Femur (tissue), 1 donor: Measurements from ENCODE around the gene ATXN1L.
"Not testable (repeated sequence)": the region's sequence is repeated elsewhere in the genome, so short reads cannot be mapped to it uniquely, and the experiment has no call there.

Source experiments
- DNase-seq: peaks from one replicate; pipeline ENCODE4 v3.0.0-alpha.2; 2017

The ATXN1L gene, protein sequence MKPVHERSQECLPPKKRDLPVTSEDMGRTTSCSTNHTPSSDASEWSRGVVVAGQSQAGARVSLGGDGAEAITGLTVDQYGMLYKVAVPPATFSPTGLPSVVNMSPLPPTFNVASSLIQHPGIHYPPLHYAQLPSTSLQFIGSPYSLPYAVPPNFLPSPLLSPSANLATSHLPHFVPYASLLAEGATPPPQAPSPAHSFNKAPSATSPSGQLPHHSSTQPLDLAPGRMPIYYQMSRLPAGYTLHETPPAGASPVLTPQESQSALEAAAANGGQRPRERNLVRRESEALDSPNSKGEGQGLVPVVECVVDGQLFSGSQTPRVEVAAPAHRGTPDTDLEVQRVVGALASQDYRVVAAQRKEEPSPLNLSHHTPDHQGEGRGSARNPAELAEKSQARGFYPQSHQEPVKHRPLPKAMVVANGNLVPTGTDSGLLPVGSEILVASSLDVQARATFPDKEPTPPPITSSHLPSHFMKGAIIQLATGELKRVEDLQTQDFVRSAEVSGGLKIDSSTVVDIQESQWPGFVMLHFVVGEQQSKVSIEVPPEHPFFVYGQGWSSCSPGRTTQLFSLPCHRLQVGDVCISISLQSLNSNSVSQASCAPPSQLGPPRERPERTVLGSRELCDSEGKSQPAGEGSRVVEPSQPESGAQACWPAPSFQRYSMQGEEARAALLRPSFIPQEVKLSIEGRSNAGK

DNA sequence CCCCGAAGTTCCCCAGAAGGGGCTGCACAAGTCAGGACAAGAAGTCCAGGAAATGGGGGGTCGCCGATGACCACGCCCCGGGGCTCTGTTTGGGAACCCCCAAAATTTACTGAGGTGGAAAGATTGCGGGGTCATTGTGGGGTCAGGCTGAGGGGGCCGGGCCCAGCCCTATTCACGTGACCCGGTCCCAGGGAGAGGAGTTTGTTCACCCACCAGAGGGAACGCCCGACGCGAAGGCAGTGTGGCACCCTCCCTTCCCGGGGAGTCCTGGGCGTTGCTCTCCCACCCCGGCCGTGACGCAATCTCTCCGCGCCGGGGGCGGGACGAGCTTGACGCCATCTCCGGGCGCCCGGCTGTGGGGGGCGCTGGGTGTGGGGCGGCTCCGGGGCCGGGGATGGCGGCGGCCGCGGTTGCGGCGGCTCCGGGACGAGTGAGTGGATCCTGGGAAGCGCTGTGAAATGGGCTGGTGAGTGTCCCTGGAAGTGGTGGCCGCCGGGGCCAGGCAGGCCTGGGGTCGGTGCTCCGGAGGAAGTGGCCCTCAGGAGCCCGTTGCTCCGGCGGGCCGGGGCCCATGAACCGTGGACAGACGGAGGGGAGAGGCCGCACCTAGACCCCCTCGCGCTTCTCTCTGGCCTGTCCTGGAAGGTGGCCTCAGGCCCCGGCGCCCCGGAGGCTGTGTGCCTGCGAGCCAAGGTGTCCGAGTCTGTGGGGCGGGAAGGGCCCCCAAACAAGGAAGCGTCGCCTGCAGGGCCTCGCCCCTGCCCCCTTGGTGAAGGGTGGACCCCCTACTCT, at the start of gene ATXN1L:
TSS of gene ATXN1L (plus strand) at position 338 of the 792 bp plus-strand sequence. CDS start 3,765 bp downstream, outside the sequence.
- peak; percentile 95 for DNase-seq

DNA sequence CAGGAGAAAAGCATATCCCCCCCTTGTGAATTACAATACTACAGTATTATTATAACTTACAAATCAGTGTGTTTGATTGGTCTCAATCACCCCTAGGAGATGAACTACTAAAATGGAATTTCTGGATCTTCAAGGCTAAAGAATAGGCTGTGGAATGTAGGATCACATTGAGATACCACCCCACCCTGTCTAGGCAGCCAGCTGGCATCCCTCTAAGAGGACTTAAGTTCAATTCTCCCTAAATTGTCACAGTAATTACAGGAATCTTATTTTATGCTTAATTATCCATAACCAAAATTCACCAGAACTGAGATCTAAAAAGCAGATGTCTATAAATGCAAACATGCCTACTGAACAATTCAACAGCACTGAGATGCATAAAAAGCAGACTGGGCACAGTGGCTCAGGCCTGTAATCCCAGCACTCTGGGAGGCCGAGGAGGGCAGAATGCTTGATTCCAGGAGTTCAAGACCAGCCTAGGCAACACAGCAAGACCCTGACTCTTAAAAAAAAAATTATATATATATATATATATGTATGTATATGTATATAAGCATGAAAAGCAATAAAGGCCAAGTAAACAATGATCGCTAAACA, 49.2 kb upstream of the ATXN1L start:
- no peak for DNase-seq

DNA sequence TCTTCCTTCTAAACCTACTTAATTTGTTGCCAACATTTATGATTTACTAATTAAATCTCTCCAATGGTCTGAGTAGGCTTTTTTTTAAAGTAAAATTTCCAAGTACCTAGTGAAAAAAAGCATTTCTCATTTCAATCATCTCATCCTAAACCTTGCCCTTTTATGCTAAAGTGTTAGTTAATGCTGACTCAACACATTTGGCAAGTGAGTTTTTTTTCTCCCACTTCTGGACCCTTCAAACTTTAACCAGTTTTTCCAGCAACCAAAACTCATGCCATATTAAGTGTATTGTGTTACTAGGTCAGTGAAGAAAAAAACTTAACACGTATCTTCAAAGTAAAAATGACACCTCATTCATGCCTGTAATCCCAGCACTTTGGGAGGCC, 42.5 kb upstream of the ATXN1L start:
- no peak for DNase-seq

DNA sequence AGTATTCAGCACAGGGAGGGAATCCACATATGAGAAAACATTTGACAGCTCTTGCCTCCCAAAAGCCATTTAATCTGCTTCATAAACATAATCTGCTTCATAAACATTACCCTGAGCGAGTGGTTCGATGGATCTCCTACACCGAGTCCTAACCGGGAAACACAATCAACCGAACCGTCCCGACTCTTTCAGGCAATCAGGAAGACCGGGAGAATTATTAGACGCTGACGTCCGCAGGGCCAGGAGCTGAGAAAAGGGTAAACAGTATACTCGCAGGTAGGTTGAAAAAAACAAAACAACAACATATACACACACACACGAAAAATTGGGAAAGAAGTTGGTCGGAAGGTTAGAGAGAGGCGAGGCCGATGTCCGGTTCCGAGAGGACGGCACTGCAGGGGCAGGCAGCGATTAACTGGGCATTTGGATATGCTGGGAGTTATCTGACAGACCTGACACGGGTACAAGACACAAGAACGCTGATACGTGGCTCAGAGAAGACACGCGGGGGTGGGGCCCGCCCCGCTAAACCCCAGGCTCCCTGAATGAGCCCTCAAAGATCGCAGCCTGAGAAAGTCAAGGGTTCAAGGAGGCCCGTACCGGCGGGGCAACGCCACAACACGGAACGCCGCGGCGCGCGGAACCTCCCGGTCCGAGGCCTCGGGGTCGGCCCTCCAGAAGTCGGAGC, 37.7 kb upstream of the ATXN1L start:
- DNase-seq, result peak; percentile 21

DNA sequence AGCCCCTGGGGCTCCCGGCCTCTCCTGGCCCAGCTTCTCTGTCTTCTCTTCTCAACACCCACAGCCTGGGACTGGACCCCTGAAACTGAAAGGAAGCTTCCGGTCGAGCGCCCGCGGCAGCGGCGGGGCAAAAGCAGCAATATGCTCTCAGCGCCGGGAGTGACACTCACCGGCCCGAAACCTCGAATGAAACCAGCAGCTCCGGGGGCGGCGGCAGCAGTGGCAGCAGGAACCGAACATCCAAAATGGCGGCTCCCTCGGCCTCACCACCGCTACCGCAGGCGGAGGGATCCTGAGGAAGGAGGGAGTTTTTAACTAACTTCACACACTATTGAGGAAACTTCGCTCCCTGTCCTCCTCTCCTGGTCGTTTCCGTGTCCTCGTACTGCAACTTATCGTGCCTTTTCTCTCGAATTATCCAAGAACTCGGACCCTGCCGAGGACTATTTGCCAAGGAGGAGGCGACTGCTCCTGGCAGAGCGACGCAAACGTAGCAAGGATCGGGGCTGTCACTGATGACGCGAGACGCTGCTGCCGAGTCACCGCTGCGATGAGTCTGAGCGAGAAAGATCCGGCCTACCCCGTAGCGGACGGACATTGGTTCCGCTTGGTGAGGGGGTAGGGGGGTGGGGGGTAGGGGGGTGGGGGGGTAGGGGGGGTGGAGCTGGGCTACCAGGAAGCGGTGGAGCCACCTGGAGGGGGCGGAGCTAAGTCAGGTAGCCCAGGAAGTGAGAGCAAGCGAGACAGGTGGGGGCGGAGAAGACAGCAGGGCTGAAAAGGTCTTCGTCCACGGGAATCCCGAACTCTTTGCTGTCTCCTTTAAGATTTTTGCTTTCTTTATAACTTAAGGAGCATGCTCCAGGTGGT, 37.0 kb upstream of the ATXN1L start, which contains the start of gene AP1G1:
TSS of gene AP1G1 (minus strand) at position 242 of the 867 bp plus-strand sequence. CDS start 19,355 bp downstream, outside the sequence.
- DNase-seq, result peak; percentile 97

DNA sequence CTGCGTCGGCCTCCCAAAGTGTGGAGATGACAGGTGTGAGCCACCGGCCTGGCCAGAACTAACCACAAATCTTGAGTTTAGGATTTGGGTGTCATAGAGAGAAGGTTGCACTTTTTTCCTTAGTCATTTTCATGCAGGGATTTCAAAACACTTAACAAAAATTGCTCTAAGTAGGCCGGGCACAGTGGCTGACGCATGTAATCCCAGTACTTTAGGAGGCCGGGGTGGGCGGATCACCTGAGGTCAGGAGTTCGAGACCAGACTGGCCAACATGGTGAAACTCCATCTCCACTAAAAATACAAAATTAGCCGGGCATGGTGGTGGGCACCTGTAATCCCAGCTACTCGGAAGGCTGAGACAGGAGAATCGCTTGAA, 35.6 kb upstream of the ATXN1L start:
- not testable (repeated sequence) for DNase-seq

DNA sequence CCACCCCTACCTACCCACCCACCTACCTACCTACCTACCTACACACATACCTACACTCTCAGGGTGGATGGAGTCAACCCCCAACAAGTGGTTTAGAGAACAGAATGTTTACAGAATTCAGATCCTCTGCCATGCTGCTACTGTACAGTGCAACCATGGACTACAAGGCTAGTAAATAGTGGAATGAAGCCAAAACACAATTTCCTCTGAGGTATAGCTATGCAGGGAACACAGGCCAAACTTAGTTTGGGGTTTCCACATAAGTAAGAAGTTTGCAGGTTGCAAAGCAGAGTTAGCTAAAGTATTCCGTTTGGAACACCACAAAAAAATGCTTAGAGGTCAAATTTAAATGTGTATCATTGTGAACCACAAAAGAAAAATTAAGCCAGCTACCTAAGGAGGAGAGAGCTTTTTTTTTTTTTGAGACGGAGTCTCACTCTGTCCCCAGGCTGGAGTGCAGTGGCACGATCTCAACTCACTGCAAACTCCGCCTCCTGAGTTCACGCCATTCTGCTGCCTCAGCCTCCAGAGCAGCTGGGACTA, 34.4 kb upstream of the ATXN1L start:
- no peak for DNase-seq

DNA sequence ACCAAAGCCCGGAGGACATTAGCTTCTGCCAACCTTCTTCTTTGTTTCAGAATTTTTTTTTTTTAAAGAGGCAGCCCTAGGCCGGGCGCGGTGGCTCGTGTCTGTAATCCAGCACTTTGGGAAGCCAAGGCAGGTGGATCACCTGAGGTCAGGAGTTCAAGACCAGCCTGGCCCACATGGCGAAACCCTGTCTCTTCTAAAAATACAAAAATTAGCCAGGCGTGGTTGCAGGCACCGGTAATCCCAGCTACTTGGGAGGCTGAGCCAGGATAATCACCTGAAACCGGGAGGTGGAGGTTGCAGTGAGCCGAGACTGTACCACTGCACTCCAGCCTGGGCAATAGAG, 28.6 kb upstream of the ATXN1L start:
- not testable (repeated sequence) for DNase-seq

DNA sequence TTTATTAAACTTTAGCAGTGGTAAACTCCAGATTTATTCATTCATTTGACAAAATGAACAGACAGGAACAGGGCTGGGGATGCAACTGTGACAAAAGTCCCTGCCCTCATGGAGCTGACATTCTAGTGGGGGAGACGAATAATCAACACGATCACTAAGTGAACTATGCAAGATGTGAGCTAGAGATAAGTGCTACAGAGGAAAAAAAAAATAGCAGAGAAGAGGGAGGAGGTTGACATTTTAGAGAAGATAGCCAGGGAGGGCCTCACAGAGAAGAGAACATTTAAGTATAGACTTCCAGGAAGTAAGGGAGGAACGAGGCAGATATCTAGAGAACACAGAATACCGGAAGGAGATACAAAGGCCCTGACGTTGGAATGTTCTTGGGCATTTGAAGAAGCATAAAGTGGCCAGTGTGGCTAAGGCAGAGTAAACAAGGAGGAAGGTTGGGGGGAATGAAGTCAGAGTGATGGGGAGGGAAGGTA, 19.2 kb upstream of the ATXN1L start:
- no peak for DNase-seq

DNA sequence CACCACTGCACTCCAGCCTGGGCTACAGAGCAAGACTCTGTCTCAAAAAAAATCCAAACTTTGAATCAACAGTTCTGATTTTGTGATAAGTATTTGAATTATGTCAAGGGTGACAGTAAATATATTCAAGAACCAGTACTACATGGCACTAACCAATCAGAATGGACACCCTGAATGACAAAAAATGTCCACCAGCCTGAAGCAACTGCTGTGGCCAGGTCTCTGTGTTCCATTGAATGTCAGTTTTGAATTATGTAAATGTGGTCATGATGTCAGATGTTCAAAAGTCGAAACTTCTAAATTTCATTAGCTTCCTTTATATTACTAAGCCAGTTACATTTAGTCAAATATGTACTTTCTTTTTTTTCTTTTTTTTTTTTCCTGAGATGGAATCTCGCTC, 15.4 kb upstream of the ATXN1L start:
- DNase-seq, result no peak

DNA sequence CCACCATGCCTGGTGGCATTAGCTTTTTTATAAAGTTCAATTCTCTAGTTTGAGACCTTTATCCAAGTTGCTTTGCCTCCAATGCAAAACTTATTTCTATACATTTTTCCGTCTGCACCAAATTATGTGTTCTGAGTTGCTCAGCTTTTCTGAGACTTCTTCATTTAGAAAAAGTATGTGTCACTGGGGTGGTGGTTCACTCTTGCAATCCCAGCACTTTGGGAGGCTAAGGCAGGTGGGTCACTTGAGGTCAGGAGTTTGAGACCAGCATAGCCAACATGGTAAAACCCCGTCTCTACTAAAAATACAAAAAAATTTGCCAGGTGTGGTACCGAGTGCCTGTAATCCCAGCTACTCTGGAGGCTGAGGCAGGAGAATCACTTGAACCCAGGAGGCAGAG, 14.1 kb upstream of the ATXN1L start:
- not testable (repeated sequence) for DNase-seq

DNA sequence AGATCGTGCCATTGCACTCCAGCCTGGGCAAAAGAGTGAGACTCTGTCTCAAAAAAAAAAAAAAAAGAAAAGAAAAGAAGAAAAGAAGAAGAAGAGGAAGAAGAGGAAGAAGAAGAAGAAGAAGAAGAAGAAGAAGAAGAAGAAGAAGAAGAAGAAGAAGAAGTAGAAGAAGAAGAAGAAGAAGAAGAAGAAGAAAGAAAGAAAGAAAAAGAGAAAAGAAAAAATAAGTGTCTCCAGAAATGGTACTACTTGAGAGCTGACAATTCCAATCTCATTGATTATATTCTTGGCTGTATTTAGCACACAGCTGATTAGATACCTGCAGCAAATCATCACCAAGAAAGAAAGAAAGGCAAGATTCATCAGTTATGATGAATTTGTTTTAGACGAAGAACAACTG, 13.7 kb upstream of the ATXN1L start:
- not testable (repeated sequence) for DNase-seq

DNA sequence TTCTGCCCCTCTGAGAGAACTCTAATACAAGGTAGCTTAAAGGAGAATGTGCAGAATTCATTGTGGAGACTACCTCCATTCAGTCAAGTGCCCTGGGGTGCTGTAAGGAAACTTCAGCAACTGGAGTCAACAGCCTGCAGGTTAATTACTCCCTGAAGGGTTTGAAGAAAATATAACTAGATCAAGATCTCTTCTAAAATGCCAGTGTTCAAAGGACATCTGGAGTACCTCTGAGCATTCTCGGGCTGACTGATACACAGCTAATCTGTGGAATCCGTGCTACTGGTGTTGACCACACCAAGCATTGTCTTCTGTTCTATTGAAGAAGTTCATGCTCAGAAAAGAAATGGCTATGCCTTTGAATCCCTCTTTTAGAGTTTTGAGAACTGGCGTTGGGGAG, 11.5 kb upstream of the ATXN1L start:
- no peak for DNase-seq

DNA sequence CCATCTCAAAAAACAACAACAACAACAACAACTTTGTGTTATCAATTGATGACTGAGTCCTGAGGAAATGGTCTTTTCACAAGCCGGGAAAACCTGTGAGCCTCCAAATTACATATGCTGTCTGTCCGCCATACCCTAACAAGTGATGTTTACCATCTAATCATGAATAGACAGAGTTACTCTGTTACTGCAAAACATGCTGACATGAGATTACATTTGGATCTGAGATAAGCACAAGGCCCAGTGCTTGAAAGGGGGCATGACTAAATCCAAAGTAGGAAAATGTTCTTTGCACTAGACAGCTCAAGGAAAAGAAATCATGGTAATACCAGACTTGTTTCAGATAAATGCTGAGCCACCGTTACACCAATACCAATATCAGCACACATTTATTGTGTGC, 8.6 kb upstream of the ATXN1L start:
- no peak for DNase-seq

DNA sequence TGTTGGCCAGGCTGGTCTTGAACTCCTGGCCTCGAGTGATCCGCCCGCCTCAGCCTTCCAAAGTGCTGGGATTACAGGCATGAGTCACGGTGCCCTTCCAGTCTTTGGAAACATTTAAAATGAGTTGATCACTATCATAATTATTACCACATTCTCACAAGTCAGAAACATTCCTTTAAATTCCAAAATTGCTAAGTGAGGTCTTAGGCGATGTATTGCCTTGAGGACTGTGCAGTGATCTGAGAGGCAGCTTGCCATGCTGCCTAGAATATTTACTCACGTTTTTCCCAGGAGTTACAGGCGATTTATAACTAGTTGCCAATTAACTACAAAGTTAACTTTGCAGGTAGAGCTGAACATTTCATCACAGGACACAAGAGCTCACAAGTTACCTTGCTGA, 5.7 kb upstream of the ATXN1L start:
- no peak for DNase-seq

DNA sequence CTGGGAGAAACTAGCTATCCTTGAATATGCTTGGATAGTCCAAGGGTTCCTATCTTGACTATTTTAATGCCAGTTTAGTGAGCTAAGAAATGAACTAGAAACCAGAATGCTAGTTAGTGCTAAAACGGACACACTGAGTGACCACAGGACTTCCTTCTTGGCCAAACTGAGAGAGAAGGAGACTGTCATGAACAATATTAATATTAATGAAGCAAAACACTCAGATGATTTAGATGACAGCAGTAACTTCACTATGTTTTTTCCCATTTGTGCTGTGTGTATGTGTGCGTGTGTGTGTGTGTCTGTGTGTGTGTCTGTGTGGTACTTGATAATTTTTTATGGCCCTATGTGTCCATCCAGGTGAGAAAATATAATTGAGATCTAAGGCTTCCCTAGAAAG, 2.2 kb upstream of the ATXN1L start:
- DNase-seq, result no peak

DNA sequence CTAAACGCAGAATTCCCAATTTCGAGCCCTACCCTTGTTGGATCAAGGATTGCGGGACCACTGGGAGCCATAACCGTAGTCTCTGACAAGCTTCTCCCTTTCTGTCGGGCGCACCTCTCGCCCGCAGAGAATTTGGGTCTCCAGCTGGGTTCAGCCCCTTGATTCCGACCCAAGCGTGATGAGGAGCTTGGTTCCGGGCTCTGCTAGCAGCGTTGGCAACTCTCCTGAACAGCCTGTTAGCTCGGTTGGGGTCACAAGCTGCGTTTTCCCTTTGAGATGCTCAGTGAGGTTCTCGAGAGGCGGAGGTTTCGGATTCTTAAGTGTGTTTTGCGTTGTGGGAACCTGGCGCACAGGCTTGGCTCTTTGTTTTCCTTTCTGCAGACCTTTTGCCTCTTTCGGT, 655 bp downstream of the ATXN1L start:
- no peak for DNase-seq

DNA sequence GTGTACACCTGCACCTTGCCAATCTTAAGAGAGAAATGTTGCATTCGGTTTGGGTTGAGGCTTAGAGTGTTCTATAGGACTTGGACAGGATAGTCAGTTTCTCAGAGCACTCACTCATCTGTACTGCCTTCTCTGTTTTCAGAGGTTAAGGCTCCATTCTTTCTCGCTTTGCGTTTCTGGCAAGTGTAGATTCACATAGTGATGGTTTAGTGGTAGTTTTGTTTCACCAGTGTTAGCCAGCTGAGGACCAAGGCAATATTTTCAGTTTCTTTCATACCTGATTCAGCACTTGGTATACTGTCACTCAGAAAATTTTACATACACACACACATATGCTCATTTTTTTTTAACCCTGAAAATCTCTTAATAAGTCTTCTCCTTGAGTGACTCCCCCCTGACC, 1.3 kb downstream of the ATXN1L start:
- DNase-seq, result no peak

DNA sequence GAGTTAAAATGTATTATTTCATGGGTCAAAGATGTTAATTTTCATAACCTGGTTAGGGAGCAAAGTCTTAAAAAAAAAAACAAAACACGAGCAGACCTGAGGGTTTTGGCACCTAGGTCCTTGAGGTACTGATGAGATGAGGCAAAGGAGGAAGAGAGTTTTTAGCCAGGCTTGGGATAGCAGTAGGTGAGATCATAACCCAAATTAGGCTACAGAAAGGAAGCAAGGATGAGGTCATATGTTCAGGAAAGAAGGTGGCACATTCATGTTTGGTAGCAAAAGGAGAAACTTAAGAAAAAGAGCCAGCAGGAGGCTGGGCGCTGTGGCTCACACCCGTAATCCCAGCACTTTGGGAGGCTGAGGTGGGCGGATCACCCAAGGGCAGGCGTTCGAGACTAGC, 2.8 kb downstream of the ATXN1L start:
- DNase-seq, result no peak

DNA sequence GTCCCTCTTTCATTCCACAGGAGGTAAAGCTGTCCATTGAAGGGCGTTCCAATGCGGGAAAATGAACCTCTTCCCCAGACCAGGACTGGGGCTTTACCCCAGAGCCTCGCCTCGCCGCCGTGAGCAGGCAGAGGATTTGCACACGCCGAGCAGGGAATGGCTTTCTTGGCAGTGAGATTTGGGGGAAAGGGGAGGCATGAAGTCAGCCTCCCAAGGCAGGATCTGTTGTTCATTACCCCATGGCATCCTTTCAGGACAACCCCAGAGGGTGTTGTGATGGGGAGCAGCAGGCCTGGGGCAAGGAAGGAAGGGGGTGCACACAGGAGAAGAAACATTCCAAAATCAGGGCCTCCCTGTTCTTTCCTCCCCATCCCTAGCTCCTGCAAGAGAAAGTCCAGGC, 6.0 kb downstream of the ATXN1L start:
- no peak for DNase-seq

DNA sequence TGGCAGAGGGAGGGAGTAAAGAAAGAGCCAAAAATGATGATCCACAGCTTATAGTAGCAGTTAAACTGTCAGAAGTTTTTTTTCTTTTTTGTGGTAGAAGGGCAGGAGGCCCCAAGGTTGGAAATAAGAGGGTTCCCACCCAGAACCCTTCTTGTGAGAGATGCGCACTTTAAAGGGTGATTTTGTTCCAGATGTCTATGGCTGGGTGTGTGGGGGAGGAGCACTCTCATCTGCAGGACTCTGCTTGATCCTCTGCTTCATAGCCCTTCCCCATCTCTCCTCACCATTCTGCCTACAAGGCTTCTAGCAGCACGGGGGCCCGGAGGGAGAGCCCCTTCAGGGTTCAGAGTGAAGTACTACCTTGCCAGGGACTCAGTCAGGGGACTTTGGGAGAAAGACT, 6.4 kb downstream of the ATXN1L start:
- DNase-seq, result no peak
